ENCODE data around the gene WSCD2.

WSCD2 gene

GRCh38 chr12:108109954-108110353 lies 19.1 kb upstream of the WSCD2 start:
- TF ChIP-seq, protein P1, sequence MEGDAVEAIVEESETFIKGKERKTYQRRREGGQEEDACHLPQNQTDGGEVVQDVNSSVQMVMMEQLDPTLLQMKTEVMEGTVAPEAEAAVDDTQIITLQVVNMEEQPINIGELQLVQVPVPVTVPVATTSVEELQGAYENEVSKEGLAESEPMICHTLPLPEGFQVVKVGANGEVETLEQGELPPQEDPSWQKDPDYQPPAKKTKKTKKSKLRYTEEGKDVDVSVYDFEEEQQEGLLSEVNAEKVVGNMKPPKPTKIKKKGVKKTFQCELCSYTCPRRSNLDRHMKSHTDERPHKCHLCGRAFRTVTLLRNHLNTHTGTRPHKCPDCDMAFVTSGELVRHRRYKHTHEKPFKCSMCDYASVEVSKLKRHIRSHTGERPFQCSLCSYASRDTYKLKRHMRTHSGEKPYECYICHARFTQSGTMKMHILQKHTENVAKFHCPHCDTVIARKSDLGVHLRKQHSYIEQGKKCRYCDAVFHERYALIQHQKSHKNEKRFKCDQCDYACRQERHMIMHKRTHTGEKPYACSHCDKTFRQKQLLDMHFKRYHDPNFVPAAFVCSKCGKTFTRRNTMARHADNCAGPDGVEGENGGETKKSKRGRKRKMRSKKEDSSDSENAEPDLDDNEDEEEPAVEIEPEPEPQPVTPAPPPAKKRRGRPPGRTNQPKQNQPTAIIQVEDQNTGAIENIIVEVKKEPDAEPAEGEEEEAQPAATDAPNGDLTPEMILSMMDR (IDR thresholded peaks at IDR 0.05) = no peak

- TF ChIP-seq, protein P1 (IDR thresholded peaks at IDR 0.05) = no peak
These were observed 18.2 kb upstream of the WSCD2 start for GRCh38 chr12:108110844-108111243.

- TF ChIP-seq, protein P1 (IDR thresholded peaks at IDR 0.05) = no peak
These were observed 16.1 kb upstream of the WSCD2 start for GRCh38 chr12:108112832-108113556.

DNA sequence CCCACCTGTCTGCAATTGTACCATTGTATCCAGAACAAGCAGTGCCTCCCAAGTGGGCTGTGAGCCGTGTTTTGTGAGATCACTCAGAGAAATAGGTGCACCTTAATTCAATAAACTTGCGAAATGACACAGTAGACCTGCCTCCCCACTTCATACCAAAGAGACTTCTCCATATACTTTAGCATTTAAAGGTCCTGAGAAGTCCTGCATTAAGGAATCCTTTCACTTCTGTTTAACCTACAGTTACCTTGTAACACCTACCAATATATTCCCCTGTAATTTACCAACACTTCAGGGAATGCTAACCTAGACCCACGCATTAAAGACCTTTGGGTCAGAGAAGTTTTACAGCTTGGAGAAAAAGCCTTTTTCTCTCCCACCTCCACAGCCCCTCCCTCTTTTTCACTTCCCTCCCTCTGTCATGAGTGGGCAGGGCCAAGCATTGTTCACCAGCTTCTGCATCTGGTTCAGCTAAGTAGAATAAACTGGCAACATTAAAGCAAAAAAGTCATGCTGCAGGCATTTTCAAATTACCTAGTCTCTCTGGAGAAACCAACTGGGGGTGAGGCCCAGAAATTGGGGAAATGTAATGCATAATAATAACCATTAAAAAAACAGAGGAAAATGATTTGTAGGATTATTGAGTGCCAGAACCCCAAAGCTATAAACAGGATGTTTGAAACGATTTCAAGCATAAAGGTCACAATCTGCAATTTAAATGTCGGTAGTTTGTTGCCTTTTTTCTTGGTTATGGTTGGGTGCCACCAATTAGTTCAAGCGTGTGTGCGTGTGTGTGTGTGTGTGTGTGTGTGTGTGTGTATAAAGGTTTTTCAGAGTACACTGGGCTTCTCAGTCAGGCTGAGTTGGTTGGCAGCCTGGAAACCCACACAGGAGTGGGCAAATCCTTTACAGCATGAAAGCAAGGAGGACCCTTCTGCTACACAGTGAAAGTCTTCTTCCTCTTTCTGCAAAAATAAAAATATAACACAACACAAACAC lies 13.7 kb upstream of the WSCD2 start:
- TF ChIP-seq, protein P1 (IDR thresholded peaks at IDR 0.05) = no peak

GRCh38 chr12:108116254-108116653 lies 12.8 kb upstream of the WSCD2 start:
- TF ChIP-seq, protein P1 (IDR thresholded peaks at IDR 0.05) = no peak

GRCh38 chr12:108116699-108117098 lies 12.4 kb upstream of the WSCD2 start:
- TF ChIP-seq, protein P1 (IDR thresholded peaks at IDR 0.05) = no peak

GRCh38 chr12:108117163-108117849 lies 11.8 kb upstream of the WSCD2 start:
- TF ChIP-seq, protein P1 (IDR thresholded peaks at IDR 0.05) = no peak
